HG02970 (cell line): ENCODE measurements around the gene GKN2.

Experiments
- ATAC-seq: cut with Tn5 transposase; IDR thresholded peaks from one replicate; pipeline ENCODE4 v1.9.1; 2021; ENCODE audit warnings: mild to moderate bottlenecking, moderate library complexity, moderate number of reproducible peaks; ENCODE audit not compliant: unreplicated experiment, low FRiP score

GKN2 gene

DNA sequence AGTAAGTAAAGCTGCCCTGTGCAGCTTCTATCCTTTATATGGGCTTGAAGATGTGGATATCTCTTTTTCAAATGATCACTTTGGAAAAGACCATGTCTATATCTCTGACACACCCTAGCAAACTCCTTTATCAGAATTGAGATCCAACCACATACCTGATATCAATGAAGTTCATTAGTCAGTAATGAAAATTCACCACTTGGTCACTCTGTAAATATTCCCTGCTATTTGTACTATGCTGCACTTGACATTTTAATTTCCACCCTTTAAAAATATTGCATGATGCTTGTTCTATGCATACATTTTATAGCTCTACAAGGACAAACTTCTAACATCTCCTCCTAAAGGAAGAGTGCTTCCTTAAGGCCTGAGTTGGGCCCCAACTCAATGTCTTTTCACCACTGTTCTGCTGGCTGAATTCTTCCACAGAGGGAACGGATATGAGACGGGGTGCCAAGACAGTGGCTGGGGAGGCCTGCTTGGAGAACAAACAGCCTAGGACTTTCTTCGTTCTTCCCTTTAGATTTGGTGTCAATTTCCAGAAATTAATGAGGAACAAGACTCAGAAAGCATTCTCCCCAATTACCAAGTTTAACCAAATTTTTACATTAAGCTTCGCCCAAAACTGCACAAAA, at the start of gene GKN2:
Gene GKN2 (minus strand): TSS at position 7 of the 635 bp plus-strand sequence. CDS start 32 bp downstream, outside the sequence.
- no peak for ATAC-seq

GRCh38 chr2:69001879-69002278, 49.2 kb upstream of the GKN2 start:
- no peak for ATAC-seq

GRCh38 chr2:68997401-68997800, 44.7 kb upstream of the GKN2 start:
- no peak for ATAC-seq

GRCh38 chr2:68995916-68996315, 43.2 kb upstream of the GKN2 start:
- ATAC-seq = no peak

DNA sequence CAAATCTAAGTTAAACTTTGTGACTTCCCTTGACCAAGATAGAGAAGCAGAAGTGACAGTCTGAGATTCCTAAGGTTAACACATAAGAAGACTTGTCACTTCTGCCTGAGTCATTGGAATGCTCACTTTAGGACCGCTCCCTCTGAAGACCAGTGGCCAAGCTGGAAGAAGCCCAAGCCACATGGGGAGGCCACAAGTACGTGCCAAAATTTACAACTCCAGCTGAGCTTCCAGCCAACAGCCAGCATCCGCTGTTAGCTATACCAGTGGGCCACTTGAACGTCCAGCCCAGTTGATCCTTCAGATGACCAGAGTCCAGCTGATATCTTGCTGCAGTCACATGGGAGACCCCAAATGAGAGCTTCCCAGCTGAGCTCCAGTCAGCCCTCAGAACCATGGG, 42.2 kb upstream of the GKN2 start:
- no peak for ATAC-seq

- no peak for ATAC-seq
Measured at GRCh38 chr2:68993660-68994059, 41.0 kb upstream of the GKN2 start.

GRCh38 chr2:68992933-68993332, 40.2 kb upstream of the GKN2 start:
- no peak for ATAC-seq

DNA sequence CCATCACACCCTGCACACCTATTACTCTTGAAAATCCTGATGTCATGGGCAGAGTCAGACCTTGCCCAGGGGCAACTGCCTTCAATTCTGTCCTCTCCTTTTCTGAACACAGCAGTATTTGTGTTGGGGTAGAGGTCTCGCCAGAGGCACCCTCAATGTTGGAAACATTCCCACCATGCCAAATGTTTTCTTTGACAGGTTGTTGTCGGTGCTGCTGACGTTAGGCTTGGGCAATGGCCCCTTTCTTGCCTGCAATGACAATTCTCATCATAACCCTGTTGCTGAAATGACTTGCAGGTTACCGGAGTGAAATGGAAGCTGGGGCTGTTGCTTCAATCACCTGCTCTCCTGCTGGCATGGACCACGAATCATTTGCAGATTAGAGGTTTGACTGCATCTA, 39.6 kb upstream of the GKN2 start:
- ATAC-seq = no peak

DNA sequence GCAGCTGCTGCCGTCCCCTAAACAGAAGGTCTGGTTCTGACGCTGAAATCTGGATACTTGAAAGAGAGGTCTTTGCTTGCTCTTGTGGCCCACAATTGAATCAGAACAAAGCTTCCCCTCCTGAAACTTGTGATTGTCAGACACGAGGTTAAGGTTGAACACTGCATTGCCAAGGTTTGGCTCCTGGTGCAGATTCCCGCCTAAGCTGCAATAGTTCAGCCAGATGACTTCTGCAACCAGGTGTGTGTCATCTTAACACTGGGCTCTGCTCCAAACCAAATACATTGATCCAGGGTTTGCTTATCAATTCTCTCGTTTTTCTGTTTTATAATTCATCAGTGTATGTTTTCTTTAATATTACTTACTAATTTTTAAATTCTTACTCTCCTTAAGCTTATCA, 36.3 kb upstream of the GKN2 start:
- no peak for ATAC-seq

GRCh38 chr2:68987021-68987503, 34.4 kb upstream of the GKN2 start:
- no peak for ATAC-seq

DNA sequence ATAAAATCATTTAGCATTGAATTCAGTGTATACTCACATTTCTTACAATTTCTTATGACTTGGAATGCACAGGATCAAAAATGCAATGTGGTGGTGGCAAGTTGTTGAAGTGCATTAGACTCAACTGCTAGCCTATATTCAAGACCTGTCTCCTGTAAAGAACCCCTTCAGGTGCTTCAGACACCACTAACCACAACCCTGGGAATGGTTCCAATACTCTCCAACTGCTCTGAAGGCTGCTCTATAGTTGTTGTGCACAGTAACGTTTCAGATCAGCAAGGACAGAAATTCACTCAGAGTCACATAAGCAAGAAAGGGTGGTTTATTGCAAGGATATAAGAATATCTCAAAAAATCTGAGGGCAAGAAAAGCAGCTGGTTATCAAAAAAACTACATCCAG, 28.3 kb upstream of the GKN2 start:
- no peak for ATAC-seq

- ATAC-seq = no peak
Measured at GRCh38 chr2:68978098-68978497, 25.4 kb upstream of the GKN2 start.

- ATAC-seq = no peak
Measured at GRCh38 chr2:68977453-68977852, 24.8 kb upstream of the GKN2 start.

GRCh38 chr2:68975844-68976243, 23.2 kb upstream of the GKN2 start:
- no peak for ATAC-seq

DNA sequence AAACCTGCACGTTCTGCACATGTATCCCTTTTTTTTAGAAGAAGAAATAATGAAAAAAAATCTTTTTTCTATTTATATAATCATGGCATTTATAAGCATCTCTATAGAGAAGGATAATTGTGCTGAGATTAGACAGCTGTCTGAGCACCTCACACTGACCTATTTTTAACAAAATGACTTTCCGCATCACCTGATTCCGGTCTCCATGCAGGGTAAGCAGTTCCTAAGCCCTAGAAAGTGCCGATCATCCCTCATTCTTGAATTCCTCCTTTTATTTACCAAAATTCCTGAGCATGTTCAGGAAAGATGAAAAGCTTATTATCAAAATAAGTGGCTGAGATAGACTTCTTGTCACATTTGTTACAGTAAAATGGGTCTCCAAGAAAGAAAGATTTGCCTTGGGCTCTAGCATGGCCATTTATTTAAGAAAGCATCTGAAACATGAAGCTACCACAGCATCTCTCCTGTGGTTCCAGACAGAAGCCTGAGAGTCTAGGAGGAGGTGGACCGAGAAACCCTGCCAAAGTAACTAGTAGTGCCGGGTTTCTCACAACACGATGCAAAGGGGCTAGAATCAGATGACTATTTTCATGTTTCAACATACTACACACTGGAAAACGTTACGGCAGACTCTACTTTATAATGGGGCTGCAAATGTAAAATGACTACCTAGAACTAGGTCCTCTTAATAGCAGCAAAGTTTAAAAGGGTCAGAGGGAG, 22.4 kb upstream of the GKN2 start:
- ATAC-seq = no peak

DNA sequence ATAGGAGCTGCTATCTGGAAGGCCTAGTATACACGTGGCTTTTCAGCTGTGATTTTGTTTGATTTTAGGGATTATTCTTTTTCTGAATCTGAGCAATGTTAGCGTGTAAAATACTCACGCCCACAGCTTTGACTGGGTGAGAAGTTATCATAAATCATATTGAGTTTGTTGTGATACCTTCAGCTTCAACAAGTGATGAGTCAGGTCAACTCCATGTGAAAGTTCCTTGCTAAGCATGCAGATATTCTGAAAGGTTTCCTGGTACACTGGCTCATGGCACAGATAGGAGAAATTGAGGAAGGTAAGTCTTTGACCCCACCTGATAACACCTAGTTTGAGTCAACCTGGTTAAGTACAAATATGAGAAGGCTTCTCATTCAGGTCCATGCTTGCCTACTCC, 21.6 kb upstream of the GKN2 start, which contains the start of gene GKN1:
Gene GKN1 (plus strand): TSS at position 386 of the 400 bp plus-strand sequence. CDS start 42 bp downstream, outside the sequence.
- ATAC-seq = no peak

DNA sequence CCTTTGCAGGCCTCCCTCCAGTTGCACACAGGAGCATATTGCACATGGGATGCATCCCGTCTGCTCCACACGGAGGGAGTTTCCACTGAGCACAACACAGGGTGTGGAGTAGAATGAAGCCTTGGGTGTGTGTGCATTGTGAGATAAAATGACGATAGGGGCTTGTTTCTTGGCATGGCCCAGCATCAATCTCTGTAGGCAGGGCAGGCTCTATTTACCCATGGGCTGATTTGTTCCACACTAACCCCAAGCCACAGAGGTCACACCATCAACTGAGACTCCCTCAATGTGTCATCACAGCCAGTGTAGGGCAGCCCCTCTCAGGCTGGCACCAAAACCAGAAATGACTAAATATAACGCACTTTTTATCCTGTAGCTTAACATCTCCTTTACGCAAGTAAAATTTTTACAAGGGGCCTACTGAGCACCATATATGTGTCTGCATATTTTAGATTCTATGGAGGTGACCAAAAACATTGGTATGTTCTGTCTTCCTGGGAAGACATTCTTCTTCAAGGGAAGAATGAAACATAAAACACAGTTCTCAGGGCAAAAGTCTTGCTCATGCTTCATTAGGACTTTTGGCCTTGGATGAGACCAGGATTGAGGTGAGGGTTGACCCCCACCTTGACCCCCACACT, 19.0 kb upstream of the GKN2 start:
- ATAC-seq = no peak

- ATAC-seq = no peak
Measured at GRCh38 chr2:68970566-68971265, 18.0 kb upstream of the GKN2 start.

- no peak for ATAC-seq
Measured at GRCh38 chr2:68969736-68970490, 17.2 kb upstream of the GKN2 start.

GRCh38 chr2:68968221-68968620, 15.5 kb upstream of the GKN2 start:
- no peak for ATAC-seq
